Measurements from ENCODE around the gene ZNF511. TPM values are rescaled to one million over a fixed set of nuclear protein-coding genes. Genes with fewer than 3 reads are reported as not detected.
"Not testable (repeated sequence)": the region's sequence is repeated elsewhere in the genome, so short reads cannot be mapped to it uniquely, and the experiment has no call there.

Gene ZNF511
- 45.1 TPM for polyA plus RNA-seq (2013, experiment 1 of 2)
- 35.7 TPM for polyA plus RNA-seq (2013, experiment 2 of 2)

- peak within 1 kb of the TSS; percentile 96 for H3K27ac ChIP-seq (ENCODE audit: low read depth, low read length)
- peak within 1 kb of the TSS; percentile 93 for H3K9ac ChIP-seq (ENCODE audit: low read depth, low read length)
- H3K27me3 ChIP-seq (ENCODE audit: insufficient read depth, low read length), result no peaks in the 10 kb centered on the region
- under 1% methylated on average over 89 of the region's 89 CpGs for WGBS
- no peaks in the 10 kb centered on the region for H3K4me1 ChIP-seq (ENCODE audit: insufficient read depth, low read length)
- no peaks in the 10 kb centered on the region for H3K9me3 ChIP-seq (ENCODE audit: insufficient read depth, low read depth, low read length)
- H3K36me3 ChIP-seq (ENCODE audit: insufficient read depth, low read length), result peaks cover 30% of the 10 kb centered on the region
- H3K4me3 ChIP-seq (ENCODE audit: low read length), result peak within 1 kb of the TSS; percentile 92
These were observed at the start of gene ZNF511, which contains the start of gene TUBGCP2 for GRCh38 chr10:133308421-133309099. TSS of gene ZNF511 (plus strand) at chr10:133308914. CDS start at chr10:133308944, 30 bp downstream. TSS of gene TUBGCP2 (minus strand) at chr10:133308872. CDS start at chr10:133302941, 5,931 bp downstream.

GRCh38 chr10:133259602-133259989 lies 49.1 kb upstream of the ZNF511 start:
- H3K4me3 ChIP-seq (ENCODE audit: low read length), result no peak overlapping the region
- H3K27ac ChIP-seq (ENCODE audit: low read depth, low read length), result no peak overlapping the region
- H3K9me3 ChIP-seq (ENCODE audit: insufficient read depth, low read depth, low read length), result no peaks in the 10 kb centered on the region
- peaks cover 13% of the 10 kb centered on the region; the same call in 1 of the 2 replicates for H3K4me1 ChIP-seq (ENCODE audit: insufficient read depth, low read length)
- no peak overlapping the region for H3K9ac ChIP-seq (ENCODE audit: low read depth, low read length)
- H3K36me3 ChIP-seq (ENCODE audit: insufficient read depth, low read length), result no peaks in the 10 kb centered on the region
- H3K27me3 ChIP-seq (ENCODE audit: insufficient read depth, low read length), result peaks cover 19% of the 10 kb centered on the region
- WGBS, result 82% methylated on average over 12 of the region's 12 CpGs

- Histone ChIP-seq H3K36me3 (ENCODE audit: insufficient read depth, low read length) (no peaks in the 10 kb centered on the region), H3K4me3 (ENCODE audit: low read length) (peak overlapping the region; percentile 62), H3K27me3 (ENCODE audit: insufficient read depth, low read length) (peaks cover 19% of the 10 kb centered on the region), H3K27ac (ENCODE audit: low read depth, low read length) (no peak overlapping the region), H3K4me1 (ENCODE audit: insufficient read depth, low read length) (peaks cover 13% of the 10 kb centered on the region; the same call in 1 of the 2 replicates), H3K9ac (ENCODE audit: low read depth, low read length) (peak overlapping the region; percentile 47), H3K9me3 (ENCODE audit: insufficient read depth, low read depth, low read length) (no peaks in the 10 kb centered on the region)
- 36% methylated on average over 48 of the region's 50 CpGs for WGBS
These were observed 47.6 kb upstream of the ZNF511 start for GRCh38 chr10:133260895-133261725.

- Histone ChIP-seq H3K27me3 (ENCODE audit: insufficient read depth, low read length) (peaks cover 19% of the 10 kb centered on the region), H3K9me3 (ENCODE audit: insufficient read depth, low read depth, low read length) (no peaks in the 10 kb centered on the region), H3K9ac (ENCODE audit: low read depth, low read length) (peak overlapping the region; percentile 47), H3K27ac (ENCODE audit: low read depth, low read length) (no peak overlapping the region), H3K4me1 (ENCODE audit: insufficient read depth, low read length) (peaks cover 13% of the 10 kb centered on the region; the same call in 1 of the 2 replicates), H3K4me3 (ENCODE audit: low read length) (peak overlapping the region; percentile 62), H3K36me3 (ENCODE audit: insufficient read depth, low read length) (no peaks in the 10 kb centered on the region)
- under 1% methylated on average over 78 of the region's 79 CpGs for WGBS
These were observed 46.9 kb upstream of the ZNF511 start for GRCh38 chr10:133261726-133262325.

GRCh38 chr10:133262696-133263095 lies 46.0 kb upstream of the ZNF511 start:
- H3K9ac ChIP-seq (ENCODE audit: low read depth, low read length), result no peak overlapping the region

GRCh38 chr10:133263674-133264073 lies 45.0 kb upstream of the ZNF511 start:
- H3K4me1 ChIP-seq (ENCODE audit: insufficient read depth, low read length), result 0 out of 2 replicates have a peak, but pooled peaks cover 10% of the 10 kb centered on the region
- no peak overlapping the region for H3K27ac ChIP-seq (ENCODE audit: low read depth, low read length)

More at GRCh38 chr10:133262696-133263095, 46.0 kb upstream of the ZNF511 start:
- Histone ChIP-seq H3K36me3 (ENCODE audit: insufficient read depth, low read length) (no peaks in the 10 kb centered on the region), H3K27me3 (ENCODE audit: insufficient read depth, low read length) (peaks cover 19% of the 10 kb centered on the region), H3K4me3 (ENCODE audit: low read length) (no peak overlapping the region), H3K27ac (ENCODE audit: low read depth, low read length) (no peak overlapping the region), H3K9me3 (ENCODE audit: insufficient read depth, low read depth, low read length) (no peaks in the 10 kb centered on the region), H3K4me1 (ENCODE audit: insufficient read depth, low read length) (0 out of 2 replicates have a peak, but pooled peaks cover 10% of the 10 kb centered on the region)
- WGBS, result 85% methylated on average over 14 of the region's 14 CpGs

GRCh38 chr10:133264461-133264860 lies 44.3 kb upstream of the ZNF511 start:
- peaks cover 19% of the 10 kb centered on the region for H3K27me3 ChIP-seq (ENCODE audit: insufficient read depth, low read length)
- 82% methylated on average over 9 of the region's 9 CpGs for WGBS
- H3K4me1 ChIP-seq (ENCODE audit: insufficient read depth, low read length), result 0 out of 2 replicates have a peak, but pooled peaks cover 10% of the 10 kb centered on the region

More at GRCh38 chr10:133263674-133264073, 45.0 kb upstream of the ZNF511 start:
- peaks cover 19% of the 10 kb centered on the region for H3K27me3 ChIP-seq (ENCODE audit: insufficient read depth, low read length)
- H3K4me3 ChIP-seq (ENCODE audit: low read length), result no peak overlapping the region
- H3K36me3 ChIP-seq (ENCODE audit: insufficient read depth, low read length), result no peaks in the 10 kb centered on the region
- H3K9me3 ChIP-seq (ENCODE audit: insufficient read depth, low read depth, low read length), result no peaks in the 10 kb centered on the region
- no peak overlapping the region for H3K9ac ChIP-seq (ENCODE audit: low read depth, low read length)
- WGBS, result 83% methylated on average over 10 of the region's 10 CpGs

GRCh38 chr10:133265052-133265451 lies 43.7 kb upstream of the ZNF511 start:
- WGBS, result 76% methylated on average over 10 of the region's 10 CpGs
- H3K27ac ChIP-seq (ENCODE audit: low read depth, low read length), result not testable (repeated sequence)

More at GRCh38 chr10:133264461-133264860, 44.3 kb upstream of the ZNF511 start:
- Histone ChIP-seq H3K36me3 (ENCODE audit: insufficient read depth, low read length) (no peaks in the 10 kb centered on the region), H3K9me3 (ENCODE audit: insufficient read depth, low read depth, low read length) (no peaks in the 10 kb centered on the region), H3K27ac (ENCODE audit: low read depth, low read length) (no peak overlapping the region), H3K4me3 (ENCODE audit: low read length) (no peak overlapping the region), H3K9ac (ENCODE audit: low read depth, low read length) (no peak overlapping the region)

GRCh38 chr10:133266056-133266795 lies 42.5 kb upstream of the ZNF511 start:
- Histone ChIP-seq H3K4me3 (ENCODE audit: low read length) (no peak overlapping the region), H3K36me3 (ENCODE audit: insufficient read depth, low read length) (no peaks in the 10 kb centered on the region), H3K9me3 (ENCODE audit: insufficient read depth, low read depth, low read length) (no peaks in the 10 kb centered on the region), H3K27me3 (ENCODE audit: insufficient read depth, low read length) (peaks cover 17% of the 10 kb centered on the region), H3K9ac (ENCODE audit: low read depth, low read length) (no peak overlapping the region), H3K4me1 (ENCODE audit: insufficient read depth, low read length) (0 out of 2 replicates have a peak, but pooled peaks cover 8% of the 10 kb centered on the region), H3K27ac (ENCODE audit: low read depth, low read length) (no peak overlapping the region)
- 95% methylated on average over 21 of the region's 21 CpGs for WGBS

More at GRCh38 chr10:133265052-133265451, 43.7 kb upstream of the ZNF511 start:
- not testable (repeated sequence) for H3K36me3 ChIP-seq (ENCODE audit: insufficient read depth, low read length); H3K4me1 ChIP-seq (ENCODE audit: insufficient read depth, low read length); H3K9me3 ChIP-seq (ENCODE audit: insufficient read depth, low read depth, low read length); H3K9ac ChIP-seq (ENCODE audit: low read depth, low read length); H3K4me3 ChIP-seq (ENCODE audit: low read length)
- H3K27me3 ChIP-seq (ENCODE audit: insufficient read depth, low read length), result peaks cover 19% of the 10 kb centered on the region

GRCh38 chr10:133267293-133267692 lies 41.4 kb upstream of the ZNF511 start:
- no peak overlapping the region for H3K27ac ChIP-seq (ENCODE audit: low read depth, low read length)
- H3K9ac ChIP-seq (ENCODE audit: low read depth, low read length), result no peak overlapping the region
- peaks cover 13% of the 10 kb centered on the region for H3K27me3 ChIP-seq (ENCODE audit: insufficient read depth, low read length)
- WGBS, result 85% methylated on average over 14 of the region's 14 CpGs
- no peaks in the 10 kb centered on the region for H3K36me3 ChIP-seq (ENCODE audit: insufficient read depth, low read length)
- 0 out of 2 replicates have a peak, but pooled peaks cover 4% of the 10 kb centered on the region for H3K4me1 ChIP-seq (ENCODE audit: insufficient read depth, low read length)
- H3K4me3 ChIP-seq (ENCODE audit: low read length), result no peak overlapping the region
- no peaks in the 10 kb centered on the region for H3K9me3 ChIP-seq (ENCODE audit: insufficient read depth, low read depth, low read length)

Data from HUES64 (cell line).